H1 (cell line): Measurements from ENCODE around the gene COPZ1. TPM values are rescaled to one million over a fixed set of nuclear protein-coding genes. Genes with fewer than 3 reads are reported as not detected.
A peak's percentile ranks its signal among the peaks of the same experiment; 100 is the strongest.

Experiments used
- ATF2 ChIP-seq: IDR thresholded peaks from 2 replicates; pipeline ENCODE4 v1.6.1; 2012; ENCODE audit warnings: low read length, inconsistent platforms
- BACH1 ChIP-seq: IDR thresholded peaks from 2 replicates; pipeline ENCODE4 v1.6.1; 2012; ENCODE audit warnings: low read length, improper control_type of control experiment
- EGR1 ChIP-seq: IDR thresholded peaks from 2 replicates; pipeline ENCODE4 v1.6.1; 2011; ENCODE audit warnings: low read depth, low read length, borderline replicate concordance
- EP300 ChIP-seq, 2 experiments: IDR thresholded peaks; 1 replicate in 1 of 2; 2 replicates in 1 of 2; pipeline ENCODE4 v1.6.1; 2011 to 2012; ENCODE audit warnings: low read depth in 2 of 2, low read length in 2 of 2, mild to moderate bottlenecking in 2 of 2, borderline replicate concordance in 1 of 2, inconsistent platforms in 1 of 2, moderate library complexity in 1 of 2
- HDAC6 ChIP-seq: IDR thresholded peaks from one replicate; pipeline ENCODE4 v1.7.1; 2012; ENCODE audit warnings: low read depth, mild to moderate bottlenecking, inconsistent platforms, low read length, moderate library complexity
- KDM4A ChIP-seq: IDR thresholded peaks from one replicate; pipeline ENCODE4 v1.7.1; 2012; ENCODE audit warnings: low read depth, mild to moderate bottlenecking, moderate library complexity, low read length, inconsistent platforms; ENCODE audit not compliant: severe bottlenecking
- NANOG ChIP-seq: IDR thresholded peaks from 2 replicates; pipeline ENCODE4 v1.6.1; 2011; ENCODE audit warnings: low read length, low read depth, mild to moderate bottlenecking, inconsistent platforms; ENCODE audit not compliant: insufficient read depth, poor library complexity, severe bottlenecking
- POLR2A ChIP-seq, 2 experiments: IDR thresholded peaks; 1 replicate in 1 of 2; 2 replicates in 1 of 2; pipeline ENCODE4 v1.6.1; 2011; ENCODE audit warnings: low read depth in 2 of 2, low read length in 2 of 2, mild to moderate bottlenecking in 2 of 2; ENCODE audit errors: control extremely low read depth in 1 of 2
- POLR2AphosphoS5 ChIP-seq: IDR thresholded peaks from 2 replicates; pipeline ENCODE4 v1.6.1; 2011; ENCODE audit warnings: low read depth, low read length
- RAD21 ChIP-seq, 2 experiments: IDR thresholded peaks in 1 of 2; conservative IDR thresholded peaks in 1 of 2; 2 replicates each; pipeline ENCODE4 v1.6.1; 2011; ENCODE audit warnings: low read depth in 2 of 2, low read length in 2 of 2, improper control_type of control experiment in 1 of 2, inconsistent platforms in 1 of 2, mild to moderate bottlenecking in 1 of 2, moderate library complexity in 1 of 2
- RBBP5 ChIP-seq: IDR thresholded peaks from 2 replicates; pipeline ENCODE4 v1.7.1; 2012; ENCODE audit warnings: low read depth, mild to moderate bottlenecking, inconsistent platforms, low read length, moderate library complexity, borderline replicate concordance
- RFX5 ChIP-seq: IDR thresholded peaks from 2 replicates; pipeline ENCODE4 v1.6.1; 2011; ENCODE audit warnings: low read depth, low read length, improper control_type of control experiment, borderline replicate concordance
- RXRA ChIP-seq: IDR thresholded peaks from 2 replicates; pipeline ENCODE4 v1.6.1; 2011; ENCODE audit warnings: low read depth, mild to moderate bottlenecking, low read length, moderate library complexity; ENCODE audit not compliant: insufficient read depth
- SIRT6 ChIP-seq: IDR thresholded peaks from one replicate; pipeline ENCODE4 v1.7.1; 2012; ENCODE audit warnings: low read length, inconsistent platforms
- SIX5 ChIP-seq: IDR thresholded peaks from 2 replicates; pipeline ENCODE4 v1.6.1; 2011; ENCODE audit warnings: mild to moderate bottlenecking, low read depth, low read length
- SP4 ChIP-seq: IDR thresholded peaks from 2 replicates; pipeline ENCODE4 v1.6.1; 2012; ENCODE audit warnings: low read length, inconsistent platforms
- SRF ChIP-seq: IDR thresholded peaks from 2 replicates; pipeline ENCODE4 v1.6.1; 2011; ENCODE audit warnings: mild to moderate bottlenecking, low read depth, low read length, moderate library complexity
- TCF12 ChIP-seq: IDR thresholded peaks from 2 replicates; pipeline ENCODE4 v1.6.1; 2011; ENCODE audit warnings: low read depth, mild to moderate bottlenecking, low read length
- TEAD4 ChIP-seq: IDR thresholded peaks from 2 replicates; pipeline ENCODE4 v1.6.1; 2012; ENCODE audit warnings: low read depth, low read length, inconsistent platforms, mixed read lengths
- polyA plus RNA-seq, 7 experiments: library from polyadenylated mRNA; depleted of rRNA in 3 of 7; stranded (reverse) in 5 of 7; unstranded in 2 of 7; fragments of >200 nt in 5 of 7; fragments of 200-250 nt in 2 of 7; gene quantifications; 1 replicate in 5 of 7; 2 replicates in 1 of 7; 4 replicates in 1 of 7; pipeline versions ENCODE4 v1.2.1 to v1.2.3, GENCODE V29; 2011 to 2013; ENCODE audit warnings: missing spikeins in 2 of 7, mixed read lengths in 2 of 7
- total RNA-seq: library from RNA; stranded (reverse); fragmentation: NEBNext Ultra II Directional; extraction: Animal tissue kit (Norgen Biotek cat#: 25700); gene quantifications from 2 replicates; pipeline ENCODE4 v1.2.1, GENCODE V29; 2021
- TF ChIP-seq, protein P1 (sequence below), 3 experiments: IDR thresholded peaks; 1 replicate in 2 of 3; 2 replicates in 1 of 3; pipeline versions ENCODE4 v1.5.1 to v1.6.1; 2011; ENCODE audit warnings: low read length in 3 of 3, mild to moderate bottlenecking in 3 of 3, inconsistent platforms in 2 of 3, low read depth in 1 of 3, moderate library complexity in 1 of 3; ENCODE audit not compliant: insufficient read depth in 1 of 3; ENCODE audit errors: control extremely low read depth in 1 of 3

Gene COPZ1
- total and polyA plus RNA-seq, 2 of the 8 experiments (the other 6 are each of a cell fraction or from before 2014, with no cell fraction given) = 103 to 133 TPM

DNA sequence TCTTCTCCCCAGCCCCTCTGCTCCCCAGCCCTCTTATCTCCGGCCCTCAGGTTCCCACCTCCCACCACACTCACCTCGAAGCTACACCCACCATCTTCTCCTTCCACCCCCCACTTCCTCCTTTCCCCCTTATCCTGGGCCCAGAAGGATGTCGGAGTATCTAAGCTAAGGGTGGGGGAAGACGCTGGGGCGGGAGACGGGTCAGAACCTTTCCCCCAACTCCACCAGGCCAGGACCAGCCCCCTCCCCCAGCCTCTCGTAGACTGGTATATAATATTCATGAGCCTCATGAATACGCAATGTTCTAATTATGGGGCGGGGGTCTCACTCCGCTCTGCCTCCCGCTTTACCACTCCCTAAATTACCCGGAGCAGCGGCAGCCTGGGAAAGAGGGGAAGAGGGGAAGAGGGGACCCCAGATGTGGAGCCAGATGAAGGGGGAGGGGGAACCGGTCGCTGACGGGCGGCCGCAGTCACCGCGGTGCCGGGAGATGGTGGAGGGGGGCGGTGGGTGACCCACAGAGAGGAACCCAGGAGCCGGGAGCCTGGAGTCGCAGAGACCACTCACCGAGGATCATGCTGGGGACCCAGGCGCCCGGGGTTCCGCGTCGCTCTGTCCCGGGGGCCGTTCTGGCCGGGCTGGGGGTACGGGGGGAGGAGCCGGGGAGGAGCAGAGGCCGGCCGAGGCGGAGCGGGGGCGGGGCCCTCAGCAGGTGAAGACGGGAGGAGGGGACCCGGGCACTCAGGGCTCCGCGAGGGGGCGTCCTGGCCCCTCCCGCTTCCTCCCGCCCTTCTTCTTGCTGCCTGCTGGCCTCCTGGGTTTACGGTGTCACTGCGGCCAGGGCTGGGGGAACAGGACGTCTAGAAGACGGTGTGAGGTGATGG is 66.0 kb downstream of the COPZ1 start (continued):
- TF ChIP-seq HDAC6 (no peak), SRF (no peak), EP300 (IDR thresholded peaks at IDR 0.05; ENCODE audit: borderline replicate concordance in 1 of 2, low read depth in 2 of 2, low read length in 2 of 2) (peak in 1 of 2 experiments; percentile 19; a peak in 1 of 3 replicates), EGR1 (peak; percentile 81; the same call in 1 of the 2 replicates), SIX5 (no peak), ATF2 (no peak), NANOG (no peak), POLR2A (IDR thresholded peaks at IDR 0.05; ENCODE audit: control extremely low read depth in 1 of 2, low read depth in 2 of 2, low read length in 2 of 2) (no peak), BACH1 (no peak), RBBP5 (no peak), RAD21 (IDR thresholded peaks at IDR 0.05 in 1 of 2, conservative IDR thresholded peaks at IDR 0.05 in 1 of 2; ENCODE audit: low read depth in 2 of 2, low read length in 2 of 2) (no peak), POLR2AphosphoS5 (no peak), KDM4A (peak; percentile 63), RFX5 (no peak), TEAD4 (no peak), SIRT6 (no peak), SP4 (no peak), TCF12 (0 out of 2 replicates have a peak, but pooled peaks have one; percentile 21), RXRA (no peak)
- TF ChIP-seq, protein P1, sequence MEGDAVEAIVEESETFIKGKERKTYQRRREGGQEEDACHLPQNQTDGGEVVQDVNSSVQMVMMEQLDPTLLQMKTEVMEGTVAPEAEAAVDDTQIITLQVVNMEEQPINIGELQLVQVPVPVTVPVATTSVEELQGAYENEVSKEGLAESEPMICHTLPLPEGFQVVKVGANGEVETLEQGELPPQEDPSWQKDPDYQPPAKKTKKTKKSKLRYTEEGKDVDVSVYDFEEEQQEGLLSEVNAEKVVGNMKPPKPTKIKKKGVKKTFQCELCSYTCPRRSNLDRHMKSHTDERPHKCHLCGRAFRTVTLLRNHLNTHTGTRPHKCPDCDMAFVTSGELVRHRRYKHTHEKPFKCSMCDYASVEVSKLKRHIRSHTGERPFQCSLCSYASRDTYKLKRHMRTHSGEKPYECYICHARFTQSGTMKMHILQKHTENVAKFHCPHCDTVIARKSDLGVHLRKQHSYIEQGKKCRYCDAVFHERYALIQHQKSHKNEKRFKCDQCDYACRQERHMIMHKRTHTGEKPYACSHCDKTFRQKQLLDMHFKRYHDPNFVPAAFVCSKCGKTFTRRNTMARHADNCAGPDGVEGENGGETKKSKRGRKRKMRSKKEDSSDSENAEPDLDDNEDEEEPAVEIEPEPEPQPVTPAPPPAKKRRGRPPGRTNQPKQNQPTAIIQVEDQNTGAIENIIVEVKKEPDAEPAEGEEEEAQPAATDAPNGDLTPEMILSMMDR (IDR thresholded peaks at IDR 0.05; ENCODE audit: control extremely low read depth in 1 of 3, insufficient read depth in 1 of 3, low read depth in 1 of 3, low read length in 3 of 3) = peak; percentile 30 to 33 (median 32)
